ENCODE measurements around the gene ZNF688. TPM values are rescaled to one million over a fixed set of nuclear protein-coding genes. Genes with fewer than 3 reads are reported as not detected.

Gene ZNF688
- polyA plus RNA-seq (2013, experiment 1 of 2), result 6.2 TPM
- polyA plus RNA-seq (2013, experiment 2 of 2), result 7.6 TPM

GRCh38 chr16:30571445-30572322, at the start of gene ZNF688:
Gene ZNF688 (minus strand): TSS chr16:30571714. CDS start chr16:30571629, 85 bp downstream.
- H3K9me3 ChIP-seq (ENCODE audit: control insufficient read depth, low read length), result no peaks in the 10 kb centered on the region
- peaks cover 11% of the 10 kb centered on the region for H3K4me1 ChIP-seq (ENCODE audit: control insufficient read depth, insufficient read depth, low read length, poor library complexity, severe bottlenecking)
- WGBS, 2 experiments (ENCODE audit: insufficient coverage in 2 of 2), result 0 to 1% methylated on average over 47 to 48 of the region's 67 CpGs
- H3K27ac ChIP-seq (ENCODE audit: low read depth, low read length, severe bottlenecking), result peak within 1 kb of the TSS; percentile 86
- peak within 1 kb of the TSS; percentile 53 for H3K4me3 ChIP-seq (ENCODE audit: extremely low read depth, insufficient read depth, low read length, poor library complexity, severe bottlenecking)
- peaks cover 1% of the 10 kb centered on the region for H3K36me3 ChIP-seq (ENCODE audit: control insufficient read depth, insufficient read depth, low read length)

- H3K4me3 ChIP-seq (ENCODE audit: extremely low read depth, insufficient read depth, low read length, poor library complexity, severe bottlenecking), result no peak overlapping the region
- 62% methylated on average over 3 of the region's 3 CpGs; no CpG with 5 or more reads in 1 of the 2 experiments for WGBS, 2 experiments (ENCODE audit: insufficient coverage in 2 of 2)
- H3K27ac ChIP-seq (ENCODE audit: low read depth, low read length, severe bottlenecking), result no peak overlapping the region
- peaks cover 10% of the 10 kb centered on the region for H3K9me3 ChIP-seq (ENCODE audit: control insufficient read depth, low read length)
- no peaks in the 10 kb centered on the region for H3K4me1 ChIP-seq (ENCODE audit: control insufficient read depth, insufficient read depth, low read length, poor library complexity, severe bottlenecking)
- H3K36me3 ChIP-seq (ENCODE audit: control insufficient read depth, insufficient read depth, low read length), result no peaks in the 10 kb centered on the region
Observed at GRCh38 chr16:30620169-30620568, 48.7 kb upstream of the ZNF688 start.

- H3K27ac ChIP-seq (ENCODE audit: low read depth, low read length, severe bottlenecking), result no peak overlapping the region
- no peak overlapping the region for H3K4me3 ChIP-seq (ENCODE audit: extremely low read depth, insufficient read depth, low read length, poor library complexity, severe bottlenecking)
- no peaks in the 10 kb centered on the region for H3K4me1 ChIP-seq (ENCODE audit: control insufficient read depth, insufficient read depth, low read length, poor library complexity, severe bottlenecking)
- no peaks in the 10 kb centered on the region for H3K36me3 ChIP-seq (ENCODE audit: control insufficient read depth, insufficient read depth, low read length)
- 97 to 98% methylated on average over 3 to 4 of the region's 5 CpGs for WGBS, 2 experiments (ENCODE audit: insufficient coverage in 2 of 2)
- peaks cover 10% of the 10 kb centered on the region for H3K9me3 ChIP-seq (ENCODE audit: control insufficient read depth, low read length)
Observed at GRCh38 chr16:30619638-30620037, 48.1 kb upstream of the ZNF688 start.

- no peaks in the 10 kb centered on the region for H3K36me3 ChIP-seq (ENCODE audit: control insufficient read depth, insufficient read depth, low read length)
- no peak overlapping the region for H3K27ac ChIP-seq (ENCODE audit: low read depth, low read length, severe bottlenecking)
- H3K4me3 ChIP-seq (ENCODE audit: extremely low read depth, insufficient read depth, low read length, poor library complexity, severe bottlenecking), result no peak overlapping the region
- H3K9me3 ChIP-seq (ENCODE audit: control insufficient read depth, low read length), result peaks cover 10% of the 10 kb centered on the region
- no peaks in the 10 kb centered on the region for H3K4me1 ChIP-seq (ENCODE audit: control insufficient read depth, insufficient read depth, low read length, poor library complexity, severe bottlenecking)
- WGBS, 2 experiments (ENCODE audit: insufficient coverage in 2 of 2), result 91 to 100% methylated on average over 1 to 4 of the region's 4 CpGs
Observed at GRCh38 chr16:30619202-30619601, 47.7 kb upstream of the ZNF688 start.

- H3K4me3 ChIP-seq (ENCODE audit: extremely low read depth, insufficient read depth, low read length, poor library complexity, severe bottlenecking), result no peak overlapping the region
- 55 to 60% methylated on average over 10 of the region's 12 CpGs for WGBS, 2 experiments (ENCODE audit: insufficient coverage in 2 of 2)
- H3K4me1 ChIP-seq (ENCODE audit: control insufficient read depth, insufficient read depth, low read length, poor library complexity, severe bottlenecking), result no peaks in the 10 kb centered on the region
- H3K27ac ChIP-seq (ENCODE audit: low read depth, low read length, severe bottlenecking), result no peak overlapping the region
- H3K9me3 ChIP-seq (ENCODE audit: control insufficient read depth, low read length), result peaks cover 10% of the 10 kb centered on the region
- H3K36me3 ChIP-seq (ENCODE audit: control insufficient read depth, insufficient read depth, low read length), result no peaks in the 10 kb centered on the region
Observed at GRCh38 chr16:30615358-30616091, 44.0 kb upstream of the ZNF688 start.

- 0% methylated on average over 54 to 57 of the region's 63 CpGs for WGBS, 2 experiments (ENCODE audit: insufficient coverage in 2 of 2)
- Histone ChIP-seq H3K4me3 (ENCODE audit: extremely low read depth, insufficient read depth, low read length, poor library complexity, severe bottlenecking) (peak within 1 kb of the TSS; percentile 79), H3K9me3 (ENCODE audit: control insufficient read depth, low read length) (no peaks in the 10 kb centered on the region), H3K4me1 (ENCODE audit: control insufficient read depth, insufficient read depth, low read length, poor library complexity, severe bottlenecking) (peaks cover 3% of the 10 kb centered on the region), H3K27ac (ENCODE audit: low read depth, low read length, severe bottlenecking) (peak within 1 kb of the TSS; percentile 84), H3K36me3 (ENCODE audit: control insufficient read depth, insufficient read depth, low read length) (peaks cover 23% of the 10 kb centered on the region)
Observed at GRCh38 chr16:30609926-30610839, 38.7 kb upstream of the ZNF688 start, which contains the start of gene ZNF689. Gene ZNF689 (minus strand): TSS chr16:30610389. CDS start chr16:30610041, 348 bp downstream.

- WGBS, 2 experiments (ENCODE audit: insufficient coverage in 2 of 2), result 11 to 14% methylated on average over 27 to 35 of the region's 40 CpGs
- peak overlapping the region; percentile 79 for H3K4me3 ChIP-seq (ENCODE audit: extremely low read depth, insufficient read depth, low read length, poor library complexity, severe bottlenecking)
Observed at GRCh38 chr16:30609002-30609925, 37.8 kb upstream of the ZNF688 start.

GRCh38 chr16:30606004-30606403, 34.5 kb upstream of the ZNF688 start:
- H3K27ac ChIP-seq (ENCODE audit: low read depth, low read length, severe bottlenecking), result no peak overlapping the region
- no peaks in the 10 kb centered on the region for H3K9me3 ChIP-seq (ENCODE audit: control insufficient read depth, low read length)
- H3K4me3 ChIP-seq (ENCODE audit: extremely low read depth, insufficient read depth, low read length, poor library complexity, severe bottlenecking), result no peak overlapping the region
- peaks cover 50% of the 10 kb centered on the region for H3K36me3 ChIP-seq (ENCODE audit: control insufficient read depth, insufficient read depth, low read length)
- peaks cover 3% of the 10 kb centered on the region for H3K4me1 ChIP-seq (ENCODE audit: control insufficient read depth, insufficient read depth, low read length, poor library complexity, severe bottlenecking)
- 89 to 100% methylated on average over 1 to 3 of the region's 3 CpGs for WGBS, 2 experiments (ENCODE audit: insufficient coverage in 2 of 2)

More at GRCh38 chr16:30609002-30609925, 37.8 kb upstream of the ZNF688 start:
- peaks cover 32% of the 10 kb centered on the region for H3K36me3 ChIP-seq (ENCODE audit: control insufficient read depth, insufficient read depth, low read length)
- peaks cover 3% of the 10 kb centered on the region for H3K4me1 ChIP-seq (ENCODE audit: control insufficient read depth, insufficient read depth, low read length, poor library complexity, severe bottlenecking)
- peak overlapping the region; percentile 84 for H3K27ac ChIP-seq (ENCODE audit: low read depth, low read length, severe bottlenecking)
- H3K9me3 ChIP-seq (ENCODE audit: control insufficient read depth, low read length), result no peaks in the 10 kb centered on the region

- Histone ChIP-seq H3K36me3 (ENCODE audit: control insufficient read depth, insufficient read depth, low read length) (peaks cover 50% of the 10 kb centered on the region), H3K4me1 (ENCODE audit: control insufficient read depth, insufficient read depth, low read length, poor library complexity, severe bottlenecking) (peaks cover 3% of the 10 kb centered on the region), H3K27ac (ENCODE audit: low read depth, low read length, severe bottlenecking) (no peak overlapping the region), H3K4me3 (ENCODE audit: extremely low read depth, insufficient read depth, low read length, poor library complexity, severe bottlenecking) (no peak overlapping the region), H3K9me3 (ENCODE audit: control insufficient read depth, low read length) (no peaks in the 10 kb centered on the region)
- WGBS, 2 experiments (ENCODE audit: insufficient coverage in 2 of 2), result 89 to 97% methylated on average over 10 to 13 of the region's 15 CpGs
Observed at GRCh38 chr16:30605158-30605557, 33.6 kb upstream of the ZNF688 start.
